Upper lobe of left lung (tissue), 4 donors: ENCODE data around the gene GABBR2.

Experiments used
- CTCF ChIP-seq, 6 experiments: fragments of 450-650 bp in 4 of 6; fragments of 200-600 bp in 2 of 6; sonication (generic) in 2 of 6; IDR thresholded peaks; one replicate each; pipeline ENCODE4 v1.5.1; 2016 to 2019; ENCODE audit warnings: antibody characterized with exemption in 6 of 6
- POLR2AphosphoS5 ChIP-seq, 2 donors: sonication (generic); formaldehyde crosslinking; IDR thresholded peaks; one replicate each; pipeline ENCODE4 v1.5.1; 2017; ENCODE audit warnings: antibody characterized with exemption in 2 of 2

DNA sequence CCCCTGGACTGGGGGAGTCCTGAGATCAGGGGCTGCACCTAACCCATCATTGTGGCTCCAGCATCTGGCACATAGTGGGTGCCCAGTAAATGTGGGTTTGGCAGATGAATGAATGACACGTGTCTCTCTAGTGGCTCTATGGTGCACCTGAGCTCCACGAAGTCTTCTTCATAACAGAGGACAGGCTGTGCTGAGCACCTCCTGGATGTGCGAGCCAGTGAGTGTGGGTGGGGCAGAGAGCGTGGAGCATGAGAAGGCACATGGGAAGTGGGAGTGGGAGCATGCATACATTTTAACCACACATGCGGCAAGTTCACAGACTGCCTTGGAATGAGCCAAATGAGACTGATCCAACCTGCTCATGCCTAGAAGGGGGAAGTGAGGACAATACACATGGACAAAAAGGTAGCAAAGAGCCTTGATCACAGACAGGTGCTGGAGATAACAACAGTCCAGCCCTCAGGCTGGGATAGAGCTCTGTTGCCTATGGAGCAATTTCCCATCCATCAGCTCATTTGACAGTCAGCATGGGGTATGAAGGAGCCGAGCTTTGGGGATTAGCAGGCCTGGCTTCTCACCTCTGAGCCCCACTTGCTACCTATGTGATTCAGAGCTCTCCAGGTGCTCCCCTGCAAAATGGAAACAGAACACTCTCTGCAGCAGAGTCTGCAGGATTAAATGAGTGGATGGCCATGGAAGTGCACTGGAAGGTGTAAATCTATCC, 377.0 kb downstream of the GABBR2 start:
- TF ChIP-seq CTCF (IDR thresholded peaks at IDR 0.05) (no peak), POLR2AphosphoS5 (IDR thresholded peaks at IDR 0.05) (no peak)
